Left lobe of liver (tissue), 2 donors: Measurements from ENCODE around the gene ORAI2. TPM values are rescaled to one million over a fixed set of nuclear protein-coding genes. Genes with fewer than 3 reads are reported as not detected.
"Not testable (repeated sequence)": the region's sequence is repeated elsewhere in the genome, so short reads cannot be mapped to it uniquely, and the experiment has no call there.

Source experiments
- ATAC-seq: fragments of 200-7000 bp; cut with Tn5 transposase; one replicate; pipeline ENCODE4 v1.9.1; 2020; ENCODE audit warnings: mild to moderate bottlenecking, moderate library complexity
- DNase-seq: peaks from one replicate; pipeline ENCODE4 v3.0.0-alpha.2; 2020; ENCODE audit warnings: low spot score
- total RNA-seq: library from RNA; stranded (reverse); gene quantifications from one replicate; pipeline ENCODE4 v1.2.1, GENCODE V29; 2021
- donor health status: DM: no; HTN: no; CAD: no; lungs with moderate emphysema.
- donor health status: DM: no; HTN: yes; CAD: no.

The ORAI2 gene
- total RNA-seq, 1 donor from 2014 or later = 1.9 TPM

- DNase-seq = not testable (repeated sequence)
- ATAC-seq = peak; percentile 70
Measured at GRCh38 chr7:102493220-102493935, 60.0 kb downstream of the ORAI2 start.

GRCh38 chr7:102494026-102494425 is 60.7 kb downstream of the ORAI2 start:
- not testable (repeated sequence) for DNase-seq, ATAC-seq

- DNase-seq = not testable (repeated sequence)
- ATAC-seq = peak; percentile 52
Measured at GRCh38 chr7:102494473-102495149, 61.2 kb downstream of the ORAI2 start.

- ATAC-seq, DNase-seq: not testable (repeated sequence)
Measured at GRCh38 chr7:102496861-102497260, 63.5 kb downstream of the ORAI2 start.

GRCh38 chr7:102497308-102497707 is 63.9 kb downstream of the ORAI2 start:
- DNase-seq (peak; percentile 46), ATAC-seq (peak; percentile 31)

GRCh38 chr7:102498321-102498720 is 64.9 kb downstream of the ORAI2 start:
- DNase-seq, ATAC-seq: not testable (repeated sequence)

- DNase-seq = not testable (repeated sequence)
- peak; percentile 66 for ATAC-seq
Measured at GRCh38 chr7:102503141-102503540, 69.8 kb downstream of the ORAI2 start.

GRCh38 chr7:102505298-102506185 is 72.2 kb downstream of the ORAI2 start:
- peak; percentile 38 for DNase-seq
- ATAC-seq = not testable (repeated sequence)

Other genes starting within 250 kb of the ORAI2 start
- gene SH2B2, start 146.7 kb upstream of the ORAI2 start, total RNA-seq = 3.0 TPM
- gene SPDYE6, start 77.1 kb upstream of the ORAI2 start, total RNA-seq = not detected
- 10.8 TPM for gene PRKRIP1, start 37.2 kb upstream of the ORAI2 start, total RNA-seq
- 8.3 TPM for gene ALKBH4, start 31.3 kb downstream of the ORAI2 start, total RNA-seq
- 16.4 TPM for gene LRWD1, start 31.4 kb downstream of the ORAI2 start, total RNA-seq
- gene POLR2J, start 45.3 kb downstream of the ORAI2 start, total RNA-seq = 29.9 TPM
- 2.9 TPM for gene RASA4B, start 84.2 kb downstream of the ORAI2 start, total RNA-seq
- 8.5 TPM for gene UPK3BL2, start 110.1 kb downstream of the ORAI2 start, total RNA-seq
- gene SPDYE2, start 117.7 kb downstream of the ORAI2 start, total RNA-seq = not detected
- 15.1 TPM for gene POLR2J3, start 139.0 kb downstream of the ORAI2 start, total RNA-seq
- gene RASA4, start 183.2 kb downstream of the ORAI2 start, total RNA-seq = 10.7 TPM
- gene UPK3BL1, start 209.2 kb downstream of the ORAI2 start, total RNA-seq = 10.0 TPM
- gene SPDYE2B, start 216.7 kb downstream of the ORAI2 start, total RNA-seq = not detected
- gene POLR2J2, start 238.1 kb downstream of the ORAI2 start, total RNA-seq = 3.7 TPM